GM19397 (cell line): Measurements from ENCODE around the gene TTF1.

Source experiments
- ATAC-seq: cut with Tn5 transposase; IDR thresholded peaks from one replicate; pipeline ENCODE4 v1.9.1; 2021; ENCODE audit warnings: mild to moderate bottlenecking, moderate library complexity; ENCODE audit not compliant: unreplicated experiment

The TTF1 gene

GRCh38 chr9:132367613-132368313 is 38.9 kb downstream of the TTF1 start:
- no peak for ATAC-seq

- ATAC-seq = no peak
Observed at GRCh38 chr9:132366481-132366880, 40.2 kb downstream of the TTF1 start.

GRCh38 chr9:132365986-132366385 is 40.7 kb downstream of the TTF1 start:
- ATAC-seq = no peak

DNA sequence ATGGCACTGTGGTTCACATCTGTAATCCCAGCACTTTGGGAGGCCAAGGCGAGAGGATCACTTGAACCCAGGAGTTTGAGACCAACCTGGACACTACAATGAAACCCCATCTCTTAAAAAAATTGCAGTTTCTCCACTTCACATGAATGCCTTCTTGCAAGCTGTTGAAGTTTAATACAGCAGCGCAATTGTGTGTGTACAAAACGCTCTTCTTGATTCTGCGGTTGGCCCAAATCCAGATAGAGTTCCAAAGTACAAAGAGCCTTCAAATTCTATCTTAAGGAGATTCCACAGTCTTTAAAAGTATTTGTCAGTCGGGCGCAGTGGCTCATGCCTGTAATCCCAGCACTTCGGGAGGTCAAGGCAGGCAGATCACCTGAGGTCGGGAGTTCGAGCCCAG is 42.6 kb downstream of the TTF1 start:
- ATAC-seq = no peak

DNA sequence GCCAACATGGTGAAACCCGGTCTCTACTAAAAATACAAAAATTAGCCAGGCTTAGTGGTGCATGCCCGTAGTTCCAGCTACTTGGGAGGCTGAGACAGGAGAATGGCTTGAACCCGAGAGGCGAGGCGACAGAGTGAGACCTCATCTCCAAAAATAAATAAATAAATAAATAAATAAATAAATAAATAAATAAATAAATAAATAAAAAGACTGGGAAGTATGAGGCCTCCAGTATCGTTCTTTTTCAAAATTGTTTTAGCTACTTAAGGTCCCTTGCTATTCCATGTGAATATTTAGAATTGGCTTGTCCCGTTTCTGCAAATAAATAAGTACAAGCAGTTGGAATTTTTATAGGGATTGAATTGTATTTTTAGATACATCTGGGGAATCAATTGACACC is 48.9 kb downstream of the TTF1 start:
- ATAC-seq = no peak

- ATAC-seq = no peak
Observed at GRCh38 chr9:132356324-132356924, 50.2 kb downstream of the TTF1 start.

DNA sequence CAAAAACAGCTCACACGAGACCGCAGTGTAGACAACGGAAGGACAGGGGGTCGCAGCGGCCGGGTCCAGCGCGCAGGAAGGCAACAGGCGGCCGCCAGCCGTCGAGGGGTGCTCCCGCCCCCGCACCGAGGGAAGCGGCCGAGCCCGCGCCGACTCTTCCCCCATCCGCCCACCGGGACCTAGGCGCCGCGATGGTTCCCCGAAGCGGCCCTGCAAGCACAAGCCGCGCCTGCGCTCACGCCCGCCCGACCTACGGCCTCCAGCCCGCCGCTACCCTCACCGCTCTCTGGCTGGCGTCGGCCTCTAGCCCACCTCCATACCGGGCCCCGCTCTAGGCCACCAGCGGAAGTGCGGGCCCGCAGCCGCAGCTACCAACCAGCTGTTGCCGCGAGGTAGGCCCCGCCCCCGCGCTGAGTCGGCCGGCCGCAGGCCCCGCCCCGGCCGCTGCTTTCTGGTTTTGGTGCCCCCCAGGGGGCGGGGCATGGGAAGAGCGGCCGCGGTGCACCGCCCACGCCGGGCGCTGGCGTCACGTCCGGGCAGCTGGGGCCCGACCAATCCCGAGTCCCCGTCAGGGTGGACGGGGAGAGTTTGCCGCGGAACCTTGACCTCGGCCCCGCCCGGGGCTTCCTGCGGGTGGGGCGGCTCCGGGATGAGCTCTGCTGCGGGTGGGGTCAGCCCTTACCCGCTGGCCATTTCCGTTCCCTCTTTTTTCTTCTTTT is 51.8 kb downstream of the TTF1 start, which contains the start of gene SETX:
Gene SETX, minus strand, starts transcription at position 350 of the 719 bp plus-strand sequence. CDS start 5,558 bp downstream, outside the sequence.
- ATAC-seq = peak; percentile 93

GRCh38 chr9:132351404-132352045 is 55.1 kb downstream of the TTF1 start:
- ATAC-seq = no peak

DNA sequence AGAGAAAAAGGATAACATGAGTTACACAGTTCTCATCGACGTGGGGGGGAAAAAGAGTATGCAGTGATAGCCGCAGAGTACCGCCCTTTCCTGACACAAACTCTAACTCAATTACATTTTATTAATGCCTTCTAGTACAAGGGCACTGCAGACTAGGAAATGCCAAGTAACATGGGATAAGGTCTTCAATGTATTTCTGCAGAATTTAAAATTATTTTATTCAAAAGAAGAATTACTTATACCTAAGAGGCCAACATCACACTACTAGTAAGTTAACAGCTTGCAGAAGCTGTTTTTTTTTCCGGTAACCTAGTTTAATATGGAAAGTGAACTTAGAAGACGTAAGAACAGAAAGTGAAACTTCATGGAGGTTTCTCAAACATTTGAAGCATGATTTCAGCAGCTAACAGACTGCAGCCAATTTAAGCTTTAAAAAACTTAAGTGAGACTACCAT is 55.8 kb downstream of the TTF1 start:
- ATAC-seq = no peak

- no peak for ATAC-seq
Observed at GRCh38 chr9:132348676-132349075, 58.0 kb downstream of the TTF1 start.

DNA sequence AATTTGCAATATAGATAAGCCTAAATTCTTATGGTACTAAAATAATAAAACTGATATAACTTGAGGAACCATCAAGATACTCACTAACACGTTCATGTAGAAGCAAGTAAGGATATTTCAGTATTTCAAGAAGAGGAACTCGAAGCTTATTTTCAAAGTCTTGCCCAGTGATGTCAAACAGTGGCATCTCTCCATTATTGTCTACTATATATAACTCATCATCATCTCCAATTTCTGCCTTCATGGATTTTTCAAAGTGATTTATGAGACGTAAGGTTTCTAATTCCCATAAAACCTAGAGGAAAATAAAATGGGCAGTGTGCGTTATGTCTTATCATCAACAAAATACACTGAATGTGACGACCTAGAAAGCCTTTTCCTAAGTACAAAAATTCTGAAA is 60.5 kb downstream of the TTF1 start:
- ATAC-seq = no peak

DNA sequence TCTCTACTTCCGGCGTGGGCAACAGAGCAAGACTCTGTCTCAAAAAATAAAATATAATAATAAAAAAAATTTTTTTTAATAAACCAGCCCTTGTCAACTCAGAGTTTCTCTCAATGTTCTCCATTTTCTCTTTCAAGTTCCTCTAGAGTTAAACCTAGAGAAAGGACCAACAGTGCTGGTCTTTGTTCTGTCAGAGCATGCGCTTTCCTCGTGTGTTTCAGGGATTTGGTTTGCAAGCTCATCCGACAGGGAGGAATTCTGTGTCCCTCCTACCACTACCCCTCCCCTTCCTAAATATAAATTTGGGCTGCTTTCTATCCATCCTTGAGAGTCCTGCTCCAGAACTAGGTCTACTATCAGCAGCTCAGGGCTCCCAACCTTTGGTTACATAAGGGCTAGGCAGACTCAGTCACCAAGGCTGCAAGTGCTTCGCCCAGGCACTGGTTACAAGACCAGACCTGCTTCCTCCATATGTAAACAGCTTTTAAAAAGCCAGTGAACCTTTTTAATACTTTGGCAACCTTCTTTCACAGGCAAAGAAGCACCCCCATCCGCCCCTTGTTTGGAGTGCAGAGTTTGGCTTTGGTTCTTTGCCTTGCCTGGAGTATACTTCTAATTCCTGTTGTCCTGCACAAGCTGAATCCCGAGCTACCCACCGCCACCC is 65.3 kb downstream of the TTF1 start:
- no peak for ATAC-seq

DNA sequence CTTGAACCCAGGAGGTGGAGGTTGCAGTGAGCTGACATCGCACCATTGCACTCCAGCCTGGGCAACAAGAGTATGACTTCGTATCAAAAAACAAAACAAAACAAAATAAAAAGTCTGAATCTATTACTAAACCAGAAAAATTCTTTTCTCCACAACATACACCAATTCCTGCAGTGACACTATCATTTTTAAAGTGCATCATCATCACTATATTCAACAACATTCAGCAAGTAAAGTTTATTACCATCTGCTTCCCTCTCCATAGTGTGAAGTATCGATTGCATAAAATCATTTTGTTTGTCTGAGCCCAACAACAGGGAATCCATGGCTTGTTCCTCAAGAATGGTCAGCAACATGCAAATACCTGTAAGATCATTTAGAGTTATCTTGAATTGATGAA is 72.3 kb downstream of the TTF1 start:
- ATAC-seq = no peak

- no peak for ATAC-seq
Observed at GRCh38 chr9:132333556-132333955, 73.1 kb downstream of the TTF1 start.

DNA sequence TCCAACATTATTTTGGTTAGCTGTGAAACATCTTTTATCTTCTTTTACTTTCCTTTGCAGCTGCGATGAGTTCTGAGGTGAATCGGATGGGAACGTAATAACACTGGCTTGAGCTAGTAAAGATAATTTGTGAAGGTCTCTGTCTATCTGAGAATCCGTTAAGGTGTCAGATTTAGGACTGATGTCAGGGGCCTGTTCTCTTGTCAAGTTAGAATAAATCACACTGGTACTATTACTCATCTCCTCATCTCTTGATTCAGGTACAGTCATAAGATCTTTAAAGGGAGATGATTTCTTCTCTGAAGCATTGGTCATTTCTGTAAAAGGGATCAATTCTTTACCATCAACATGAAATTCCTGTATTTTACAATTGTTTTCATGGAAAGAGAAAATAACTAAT is 78.1 kb downstream of the TTF1 start:
- ATAC-seq = no peak

- no peak for ATAC-seq
Observed at GRCh38 chr9:132327537-132327936, 79.1 kb downstream of the TTF1 start.
